ENCODE measurements around the gene ZCRB1. TPM values are rescaled to one million over a fixed set of nuclear protein-coding genes. Genes with fewer than 3 reads are reported as not detected.
A peak's percentile ranks its signal among the peaks of the same experiment; 100 is the strongest.

ZCRB1 gene
- total RNA-seq, 1 donor from 2014 or later, result 54.5 TPM

DNA sequence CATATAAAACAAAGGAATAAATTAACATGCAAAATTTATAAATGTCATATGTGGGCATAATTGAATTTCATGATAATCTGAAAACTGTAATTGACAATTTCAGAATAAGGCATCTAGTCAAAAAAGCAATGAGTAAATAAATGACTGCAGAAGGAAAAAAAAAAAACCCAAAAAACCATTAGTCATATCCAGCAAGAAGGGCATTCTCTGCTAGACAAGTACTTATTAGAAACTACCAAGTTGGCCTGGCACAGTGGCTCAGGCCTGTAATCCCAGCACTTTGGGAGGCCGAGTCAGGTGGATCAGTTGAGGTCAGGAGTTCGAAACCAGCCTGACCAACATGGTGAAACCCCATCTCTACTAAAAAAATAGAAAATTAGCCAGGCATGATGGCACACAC lies 17.5 kb downstream of the ZCRB1 start:
- no peak overlapping the region for H3K27ac Mint-ChIP-seq
- H3K27me3 Mint-ChIP-seq, result no peaks in the 10 kb centered on the region
- H3K9me3 Mint-ChIP-seq (ENCODE audit: low read depth), result no peaks in the 10 kb centered on the region
- H3K36me3 Mint-ChIP-seq (ENCODE audit: insufficient read depth), result peaks cover 4% of the 10 kb centered on the region
- H3K4me1 Mint-ChIP-seq (ENCODE audit: low read depth), result no peaks in the 10 kb centered on the region
- no peak for DNase-seq (ENCODE audit: low spot score, unreplicated experiment)
- no peak overlapping the region for H3K4me3 Mint-ChIP-seq (ENCODE audit: low read depth)
- TF ChIP-seq, protein P1, sequence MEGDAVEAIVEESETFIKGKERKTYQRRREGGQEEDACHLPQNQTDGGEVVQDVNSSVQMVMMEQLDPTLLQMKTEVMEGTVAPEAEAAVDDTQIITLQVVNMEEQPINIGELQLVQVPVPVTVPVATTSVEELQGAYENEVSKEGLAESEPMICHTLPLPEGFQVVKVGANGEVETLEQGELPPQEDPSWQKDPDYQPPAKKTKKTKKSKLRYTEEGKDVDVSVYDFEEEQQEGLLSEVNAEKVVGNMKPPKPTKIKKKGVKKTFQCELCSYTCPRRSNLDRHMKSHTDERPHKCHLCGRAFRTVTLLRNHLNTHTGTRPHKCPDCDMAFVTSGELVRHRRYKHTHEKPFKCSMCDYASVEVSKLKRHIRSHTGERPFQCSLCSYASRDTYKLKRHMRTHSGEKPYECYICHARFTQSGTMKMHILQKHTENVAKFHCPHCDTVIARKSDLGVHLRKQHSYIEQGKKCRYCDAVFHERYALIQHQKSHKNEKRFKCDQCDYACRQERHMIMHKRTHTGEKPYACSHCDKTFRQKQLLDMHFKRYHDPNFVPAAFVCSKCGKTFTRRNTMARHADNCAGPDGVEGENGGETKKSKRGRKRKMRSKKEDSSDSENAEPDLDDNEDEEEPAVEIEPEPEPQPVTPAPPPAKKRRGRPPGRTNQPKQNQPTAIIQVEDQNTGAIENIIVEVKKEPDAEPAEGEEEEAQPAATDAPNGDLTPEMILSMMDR (IDR thresholded peaks at IDR 0.05; ENCODE audit: unreplicated experiment), result no peak

DNA sequence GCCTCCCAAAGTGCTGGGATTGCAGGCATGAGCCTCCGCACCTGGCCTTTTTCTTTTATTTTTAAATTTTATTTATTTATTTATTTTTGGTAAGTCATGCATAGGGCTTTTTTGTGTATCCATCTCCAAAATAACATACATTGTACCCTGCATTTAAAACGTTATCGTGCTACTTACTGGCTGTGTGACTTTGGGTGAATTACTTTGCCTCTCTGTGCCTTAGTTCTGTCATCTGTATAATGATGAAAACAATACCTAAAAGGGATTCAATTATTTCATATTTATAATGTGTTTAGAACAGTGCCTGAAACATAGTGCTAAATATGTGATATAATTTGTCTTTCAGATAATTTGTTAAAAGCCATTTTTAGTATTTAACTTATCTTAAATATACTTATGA lies 19.6 kb downstream of the ZCRB1 start:
- Mint-ChIP-seq H3K4me3 (ENCODE audit: low read depth) (no peak overlapping the region), H3K9me3 (ENCODE audit: low read depth) (no peaks in the 10 kb centered on the region), H3K36me3 (ENCODE audit: insufficient read depth) (peaks cover 2% of the 10 kb centered on the region), H3K27ac (no peak overlapping the region), H3K27me3 (no peaks in the 10 kb centered on the region), H3K4me1 (ENCODE audit: low read depth) (no peaks in the 10 kb centered on the region)
- TF ChIP-seq, protein P1 (IDR thresholded peaks at IDR 0.05; ENCODE audit: unreplicated experiment), result no peak
- DNase-seq (ENCODE audit: low spot score, unreplicated experiment), result no peak

GRCh38 chr12:42299392-42300308 lies 26.2 kb downstream of the ZCRB1 start:
- no peak for DNase-seq (ENCODE audit: low spot score, unreplicated experiment)
- no peak overlapping the region for H3K4me3 Mint-ChIP-seq (ENCODE audit: low read depth)
- H3K27ac Mint-ChIP-seq, result no peak overlapping the region
- no peaks in the 10 kb centered on the region for H3K9me3 Mint-ChIP-seq (ENCODE audit: low read depth)
- H3K4me1 Mint-ChIP-seq (ENCODE audit: low read depth), result no peaks in the 10 kb centered on the region
- no peaks in the 10 kb centered on the region for H3K36me3 Mint-ChIP-seq (ENCODE audit: insufficient read depth)
- TF ChIP-seq, protein P1 (IDR thresholded peaks at IDR 0.05; ENCODE audit: unreplicated experiment), result no peak
- no peaks in the 10 kb centered on the region for H3K27me3 Mint-ChIP-seq

GRCh38 chr12:42298887-42299286 lies 27.0 kb downstream of the ZCRB1 start:
- no peaks in the 10 kb centered on the region for H3K36me3 Mint-ChIP-seq (ENCODE audit: insufficient read depth)
- DNase-seq (ENCODE audit: low spot score, unreplicated experiment), result no peak
- H3K4me3 Mint-ChIP-seq (ENCODE audit: low read depth), result no peak overlapping the region
- no peak overlapping the region for H3K27ac Mint-ChIP-seq
- no peaks in the 10 kb centered on the region for H3K9me3 Mint-ChIP-seq (ENCODE audit: low read depth)
- TF ChIP-seq, protein P1 (IDR thresholded peaks at IDR 0.05; ENCODE audit: unreplicated experiment), result no peak
- no peaks in the 10 kb centered on the region for H3K27me3 Mint-ChIP-seq
- no peaks in the 10 kb centered on the region for H3K4me1 Mint-ChIP-seq (ENCODE audit: low read depth)

- no peaks in the 10 kb centered on the region for H3K9me3 Mint-ChIP-seq (ENCODE audit: low read depth)
- H3K4me3 Mint-ChIP-seq (ENCODE audit: low read depth), result no peak overlapping the region
- no peak for DNase-seq (ENCODE audit: low spot score, unreplicated experiment)
- TF ChIP-seq, protein P1 (IDR thresholded peaks at IDR 0.05; ENCODE audit: unreplicated experiment), result peak; percentile 42
- no peak overlapping the region for H3K27ac Mint-ChIP-seq
- H3K27me3 Mint-ChIP-seq, result no peaks in the 10 kb centered on the region
- no peaks in the 10 kb centered on the region for H3K36me3 Mint-ChIP-seq (ENCODE audit: insufficient read depth)
- no peaks in the 10 kb centered on the region for H3K4me1 Mint-ChIP-seq (ENCODE audit: low read depth)
Observed at GRCh38 chr12:42296503-42297109, 29.3 kb downstream of the ZCRB1 start.
